ENCODE data around the gene PCMT1. TPM values are rescaled to one million over a fixed set of nuclear protein-coding genes. Genes with fewer than 3 reads are reported as not detected.

The PCMT1 gene
- total and polyA plus RNA-seq, 9 of the 15 experiments (the other 6 are each of a cell fraction or from before 2014, with no cell fraction given): 217 to 541 (median 327) TPM

DNA sequence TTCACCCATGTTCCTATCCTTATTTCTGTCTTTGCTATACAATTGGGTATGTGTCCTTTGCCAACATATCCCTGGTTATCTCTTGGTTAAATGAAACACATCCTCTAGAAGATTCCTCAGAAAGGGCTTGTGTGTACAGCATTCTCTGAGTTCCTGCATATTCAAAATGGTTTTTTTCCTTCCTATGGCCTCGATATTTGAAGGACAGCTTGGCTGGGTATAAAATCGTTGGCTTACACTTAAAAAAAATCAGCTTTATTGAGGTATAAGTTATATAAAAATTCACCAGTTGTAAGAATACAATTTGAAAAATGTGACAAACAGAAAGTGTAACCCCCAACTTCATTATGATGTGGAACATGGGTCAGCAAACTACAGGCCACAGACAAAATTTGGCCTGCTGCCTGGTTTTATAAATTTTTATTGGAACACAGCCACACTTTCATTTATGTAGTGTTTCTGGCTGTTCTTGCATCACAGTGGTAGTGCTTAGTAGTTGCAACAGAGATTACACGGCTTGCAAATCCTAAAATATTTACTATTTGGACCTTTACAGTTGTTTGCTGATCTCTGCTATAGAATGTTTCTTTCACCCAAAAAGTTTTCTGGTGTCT is 16.7 kb downstream of the PCMT1 start (continued):
- TF ChIP-seq PURB (CRISPR knock-in tag; IDR thresholded peaks at IDR 0.05; ENCODE audit: low read depth) (no peak), CEBPG (CRISPR knock-in tag; IDR thresholded peaks at IDR 0.05) (no peak; the same call in 1 of the 2 replicates), CEBPG (tag; conservative IDR thresholded peaks at IDR 0.05 in 1 of 2, IDR thresholded peaks at IDR 0.05 in 1 of 2) (peak in 1 of 2 experiments; percentile 31; a peak in 1 of 4 replicates), YY1 (IDR thresholded peaks at IDR 0.05; ENCODE audit: borderline replicate concordance in 1 of 3, control insufficient read depth in 1 of 3, extremely low read depth in 1 of 3, insufficient read depth in 3 of 3, insufficient read length in 1 of 3, insufficient replicate concordance in 2 of 3, low read depth in 1 of 3, low read length in 2 of 3) (peak in 1 of 3 experiments; percentile 56), RBBP5 (IDR thresholded peaks at IDR 0.05; ENCODE audit: borderline replicate concordance, insufficient read depth, low read length, poor library complexity, severe bottlenecking) (no peak), IRF1 (CRISPR knock-in tag; IDR thresholded peaks at IDR 0.05; ENCODE audit: borderline replicate concordance) (no peak), ESRRA (IDR thresholded peaks at IDR 0.05; ENCODE audit: borderline replicate concordance, low read depth) (no peak), ATF7 (IDR thresholded peaks at IDR 0.05) (no peak), FOXM1 (IDR thresholded peaks at IDR 0.05; ENCODE audit: low read depth) (peak; percentile 38; the same call in 1 of the 2 replicates), FOXM1 (CRISPR knock-in tag; IDR thresholded peaks at IDR 0.05; ENCODE audit: low read depth) (no peak), SRF (CRISPR knock-in tag; IDR thresholded peaks at IDR 0.05) (no peak), ZNF280A (IDR thresholded peaks at IDR 0.05; ENCODE audit: low read depth, partially characterized antibody) (no peak), RBM34 (IDR thresholded peaks at IDR 0.05; ENCODE audit: borderline replicate concordance, insufficient read depth, low read length) (no peak), HDAC2 (IDR thresholded peaks at IDR 0.05) (no peak), MED1 (CRISPR knock-in tag; IDR thresholded peaks at IDR 0.05; ENCODE audit: borderline replicate concordance) (no peak), ZFP1 (CRISPR knock-in tag; IDR thresholded peaks at IDR 0.05) (peak; percentile 96), EP400 (IDR thresholded peaks at IDR 0.05) (no peak), SUPT5H (IDR thresholded peaks at IDR 0.05) (no peak), BRD4 (IDR thresholded peaks at IDR 0.05) (no peak), RBM39 (optimal IDR thresholded peaks at IDR 0.05; ENCODE audit: low read depth, low read length) (no peak), NFIC (IDR thresholded peaks at IDR 0.05) (peak; percentile 59)
- TF ChIP-seq, protein P1, sequence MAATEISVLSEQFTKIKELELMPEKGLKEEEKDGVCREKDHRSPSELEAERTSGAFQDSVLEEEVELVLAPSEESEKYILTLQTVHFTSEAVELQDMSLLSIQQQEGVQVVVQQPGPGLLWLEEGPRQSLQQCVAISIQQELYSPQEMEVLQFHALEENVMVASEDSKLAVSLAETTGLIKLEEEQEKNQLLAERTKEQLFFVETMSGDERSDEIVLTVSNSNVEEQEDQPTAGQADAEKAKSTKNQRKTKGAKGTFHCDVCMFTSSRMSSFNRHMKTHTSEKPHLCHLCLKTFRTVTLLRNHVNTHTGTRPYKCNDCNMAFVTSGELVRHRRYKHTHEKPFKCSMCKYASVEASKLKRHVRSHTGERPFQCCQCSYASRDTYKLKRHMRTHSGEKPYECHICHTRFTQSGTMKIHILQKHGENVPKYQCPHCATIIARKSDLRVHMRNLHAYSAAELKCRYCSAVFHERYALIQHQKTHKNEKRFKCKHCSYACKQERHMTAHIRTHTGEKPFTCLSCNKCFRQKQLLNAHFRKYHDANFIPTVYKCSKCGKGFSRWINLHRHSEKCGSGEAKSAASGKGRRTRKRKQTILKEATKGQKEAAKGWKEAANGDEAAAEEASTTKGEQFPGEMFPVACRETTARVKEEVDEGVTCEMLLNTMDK (IDR thresholded peaks at IDR 0.05; ENCODE audit: borderline replicate concordance, insufficient read depth, low read depth, low read length, poor library complexity, severe bottlenecking): no peak
- TF ChIP-seq, protein P2, sequence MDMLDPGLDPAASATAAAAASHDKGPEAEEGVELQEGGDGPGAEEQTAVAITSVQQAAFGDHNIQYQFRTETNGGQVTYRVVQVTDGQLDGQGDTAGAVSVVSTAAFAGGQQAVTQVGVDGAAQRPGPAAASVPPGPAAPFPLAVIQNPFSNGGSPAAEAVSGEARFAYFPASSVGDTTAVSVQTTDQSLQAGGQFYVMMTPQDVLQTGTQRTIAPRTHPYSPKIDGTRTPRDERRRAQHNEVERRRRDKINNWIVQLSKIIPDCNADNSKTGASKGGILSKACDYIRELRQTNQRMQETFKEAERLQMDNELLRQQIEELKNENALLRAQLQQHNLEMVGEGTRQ (CRISPR knock-in tag; IDR thresholded peaks at IDR 0.05): no peak
